MM.1S (cell line): ENCODE measurements around the gene PSEN1.

Experiments
- DNase-seq: peaks from one replicate; pipeline ENCODE4 v3.0.0-alpha.2; 2015
- H2AFZ ChIP-seq: fragments of 300-600 bp; sonication (generic); 2 replicates; pipeline ENCODE4 v1.6.0; 2016; ENCODE audit warnings: antibody characterized with exemption, low read length
- H3F3A ChIP-seq: fragments of 300-600 bp; sonication (generic); 2 replicates; pipeline ENCODE4 v1.6.1; 2016; ENCODE audit warnings: mild to moderate bottlenecking, antibody characterized with exemption, low read length, moderate library complexity, mixed read lengths; ENCODE audit not compliant: insufficient read depth
- H3K27ac ChIP-seq: fragments of 300-600 bp; sonication (generic); 2 replicates; pipeline ENCODE4 v1.5.1; 2016; ENCODE audit warnings: mild to moderate bottlenecking, low read length
- H3K27me3 ChIP-seq: fragments of 300-600 bp; sonication (generic); replicated peaks from 2 replicates; pipeline ENCODE4 v1.6.0; 2016; ENCODE audit warnings: low read length; ENCODE audit not compliant: insufficient read depth
- H3K36me3 ChIP-seq: fragments of 300-600 bp; sonication (generic); replicated peaks from 2 replicates; pipeline ENCODE4 v1.6.1; 2016; ENCODE audit warnings: mild to moderate bottlenecking, low read length, mixed read lengths; ENCODE audit not compliant: insufficient read depth
- H3K4me1 ChIP-seq: fragments of 300-600 bp; sonication (generic); 2 replicates; pipeline ENCODE4 v1.6.1; 2016; ENCODE audit warnings: low read length, mixed read lengths
- H3K4me2 ChIP-seq: fragments of 300-600 bp; sonication (generic); 2 replicates; pipeline ENCODE4 v1.6.0; 2016; ENCODE audit warnings: low read depth, low read length
- H3K4me3 ChIP-seq: fragments of 300-600 bp; sonication (generic); 2 replicates; pipeline ENCODE4 v1.5.1; 2016; ENCODE audit warnings: low read length, mixed read lengths
- H3K79me2 ChIP-seq: fragments of 300-600 bp; sonication (generic); 2 replicates; pipeline ENCODE4 v1.6.1; 2016; ENCODE audit warnings: mixed run types, low read length, mixed read lengths
- H3K9ac ChIP-seq: fragments of 300-600 bp; sonication (generic); 2 replicates; pipeline ENCODE4 v1.6.1; 2016; ENCODE audit warnings: low read length, mixed read lengths
- H3K9me2 ChIP-seq: fragments of 300-600 bp; sonication (generic); replicated peaks from 2 replicates; pipeline ENCODE4 v1.6.1; 2016; ENCODE audit warnings: mild to moderate bottlenecking, low read length, mixed read lengths; ENCODE audit not compliant: insufficient read depth
- H3K9me3 ChIP-seq: fragments of 300-600 bp; sonication (generic); replicated peaks from 2 replicates; pipeline ENCODE4 v1.6.1; 2016; ENCODE audit warnings: mild to moderate bottlenecking, low read length, mixed read lengths; ENCODE audit not compliant: insufficient read depth
- H4K20me1 ChIP-seq: fragments of 300-600 bp; sonication (generic); 2 replicates; pipeline ENCODE4 v1.6.1; 2016; ENCODE audit warnings: mild to moderate bottlenecking, low read length, moderate library complexity, mixed read lengths; ENCODE audit not compliant: insufficient read depth
- CTCF ChIP-seq: fragments of 300-600 bp; sonication (generic); IDR thresholded peaks from 2 replicates; pipeline ENCODE4 v1.5.1; 2016; ENCODE audit warnings: antibody characterized with exemption, low read length, mixed read lengths
- EZH2 ChIP-seq: fragments of 300-600 bp; sonication (generic); optimal IDR thresholded peaks from 2 replicates; pipeline ENCODE3; 2017; ENCODE audit warnings: low read depth, mild to moderate bottlenecking, antibody characterized with exemption, low read length, mixed read lengths
- EZH2phosphoT487 ChIP-seq: fragments of 300-600 bp; sonication (generic); IDR thresholded peaks from 2 replicates; pipeline ENCODE4 v1.6.1; 2018; ENCODE audit warnings: antibody characterized with exemption, low read length

Gene PSEN1

GRCh38 chr14:73125169-73125588, 11.1 kb upstream of the PSEN1 start:
- Histone ChIP-seq H3K9ac (no peak overlapping the region), H3K79me2 (no peaks in the 10 kb centered on the region), H3K36me3 (no peaks in the 10 kb centered on the region), H2AFZ (no peak overlapping the region), H3K4me2 (no peak overlapping the region), H3K4me3 (no peak overlapping the region), H3K9me3 (no peaks in the 10 kb centered on the region), H3K27me3 (no peaks in the 10 kb centered on the region), H3F3A (no peaks in the 10 kb centered on the region), H3K27ac (no peak overlapping the region), H3K4me1 (no peaks in the 10 kb centered on the region), H3K9me2 (no peaks in the 10 kb centered on the region), H4K20me1 (no peaks in the 10 kb centered on the region)
- DNase-seq, result no peak
- TF ChIP-seq EZH2 (no peak), EZH2phosphoT487 (no peak), CTCF (no peak)

GRCh38 chr14:73125746-73126145, 10.6 kb upstream of the PSEN1 start:
- TF ChIP-seq EZH2 (no peak), CTCF (no peak), EZH2phosphoT487 (no peak)
- no peaks in the 10 kb centered on the region for H3F3A ChIP-seq
- no peak overlapping the region for H2AFZ ChIP-seq
- H3K27me3 ChIP-seq, result no peaks in the 10 kb centered on the region
- H3K4me2 ChIP-seq, result no peak overlapping the region
- H3K36me3 ChIP-seq, result no peaks in the 10 kb centered on the region
- no peak overlapping the region for H3K9ac ChIP-seq
- no peak overlapping the region for H3K27ac ChIP-seq
- H3K4me3 ChIP-seq, result no peak overlapping the region
- no peaks in the 10 kb centered on the region for H3K9me2 ChIP-seq
- H3K4me1 ChIP-seq, result no peaks in the 10 kb centered on the region
- H3K9me3 ChIP-seq, result no peaks in the 10 kb centered on the region
- no peaks in the 10 kb centered on the region for H3K79me2 ChIP-seq
- H4K20me1 ChIP-seq, result no peaks in the 10 kb centered on the region
- DNase-seq, result no peak

- Histone ChIP-seq H2AFZ (no peak overlapping the region), H3K9me3 (no peaks in the 10 kb centered on the region), H3K9me2 (no peaks in the 10 kb centered on the region), H3K36me3 (no peaks in the 10 kb centered on the region), H3K4me2 (no peak overlapping the region), H3K9ac (no peak overlapping the region), H3K27ac (no peak overlapping the region), H3F3A (no peaks in the 10 kb centered on the region), H3K79me2 (peaks cover 15% of the 10 kb centered on the region), H3K4me1 (no peaks in the 10 kb centered on the region), H3K27me3 (no peaks in the 10 kb centered on the region), H3K4me3 (no peak overlapping the region), H4K20me1 (no peaks in the 10 kb centered on the region)
- TF ChIP-seq EZH2 (no peak), CTCF (no peak), EZH2phosphoT487 (no peak)
- no peak for DNase-seq
Measured at GRCh38 chr14:73133795-73134194, 2.5 kb upstream of the PSEN1 start.
